HG03442 (cell line): Measurements from ENCODE around the gene ARSG.

Source experiments
- ATAC-seq: cut with Tn5 transposase; IDR thresholded peaks from one replicate; pipeline ENCODE4 v1.9.1; 2021; ENCODE audit warnings: mild to moderate bottlenecking, moderate library complexity; ENCODE audit not compliant: unreplicated experiment

The ARSG gene

DNA sequence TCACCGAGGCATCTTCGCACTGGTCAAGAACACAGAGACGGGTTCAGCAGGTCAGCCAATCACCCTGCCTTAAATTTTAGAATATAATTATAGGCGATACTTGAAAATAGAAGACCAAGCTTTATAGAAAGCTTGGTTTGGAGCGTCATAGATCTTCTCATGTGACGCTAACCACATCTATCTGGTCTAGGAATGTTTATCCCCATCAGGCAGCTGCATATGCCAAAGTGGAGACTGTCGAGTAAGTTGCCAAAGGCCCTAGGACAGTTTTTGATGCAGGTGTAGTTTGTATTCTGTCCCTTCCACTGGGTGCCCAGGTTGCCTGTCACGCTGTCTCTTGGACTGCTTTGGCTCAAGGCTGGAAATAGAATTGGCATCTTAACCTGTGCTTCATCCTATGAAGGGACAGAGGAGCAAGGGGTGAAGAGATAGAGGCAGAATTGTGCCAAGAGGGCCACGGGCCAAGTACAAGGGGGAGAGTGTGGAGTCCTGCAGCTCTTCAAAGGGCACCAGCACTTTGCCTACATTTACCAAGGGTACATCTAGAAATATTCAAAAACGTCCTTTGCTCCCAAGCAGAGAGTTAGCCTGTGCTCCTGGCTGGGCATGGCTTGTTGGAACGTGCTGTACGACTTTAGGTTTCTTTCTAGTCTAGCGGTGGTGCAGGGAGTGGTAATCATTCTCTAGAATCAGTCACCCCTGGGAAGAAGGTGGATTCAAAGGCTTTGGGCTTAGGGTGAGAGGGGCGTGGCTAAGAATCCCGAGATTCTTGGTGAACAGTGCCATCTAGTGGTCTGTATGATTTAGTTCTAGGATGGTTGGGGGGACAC lies 171.3 kb downstream of the ARSG start:
- ATAC-seq = peak; percentile 33

- no peak for ATAC-seq
Observed at GRCh38 chr17:68463211-68464019, 172.1 kb downstream of the ARSG start.

DNA sequence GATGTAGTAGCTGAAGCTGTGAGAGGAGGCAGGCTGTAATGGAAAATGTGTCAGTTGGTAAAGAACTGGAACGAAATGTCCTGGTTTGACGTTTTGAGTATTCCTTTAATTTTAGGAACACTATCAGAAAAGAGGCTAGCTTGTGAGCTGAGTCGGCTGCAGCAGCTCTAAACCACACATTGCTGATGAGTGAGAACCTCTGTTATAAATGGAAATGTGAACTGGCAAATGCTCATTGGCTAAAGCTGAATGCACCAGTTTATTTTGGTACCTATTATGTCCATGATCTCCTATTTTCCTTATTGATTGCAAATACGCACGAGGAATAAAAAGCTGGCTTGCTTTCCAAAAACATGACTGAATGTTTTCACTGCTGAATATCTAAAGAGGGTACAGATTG lies 177.0 kb downstream of the ARSG start:
- no peak for ATAC-seq

DNA sequence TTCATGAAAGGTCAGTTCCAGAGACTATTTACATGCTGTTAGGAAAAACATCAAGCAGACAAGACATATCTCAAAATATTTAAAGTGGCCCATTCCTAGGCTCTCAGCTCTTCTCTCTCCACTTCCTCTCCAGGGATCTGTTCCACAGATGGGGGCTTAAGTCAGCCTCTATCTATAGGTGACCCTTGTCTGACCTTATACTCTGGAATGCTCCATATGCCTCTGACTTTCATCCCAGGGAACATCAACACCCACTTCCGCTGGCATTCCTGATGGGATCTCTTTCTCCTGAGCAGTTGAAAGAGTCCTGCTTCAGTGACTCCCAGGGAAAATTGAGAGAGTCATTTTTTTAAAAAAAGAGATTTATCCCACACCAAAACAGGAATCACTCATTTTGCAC lies 177.5 kb downstream of the ARSG start:
- no peak for ATAC-seq
